HL-60/S4 treated with phorbol 12-myristate 13-acetate at 8.2 ng/mL for 4 days and 3 days (cell line): Measurements from ENCODE around the gene FNTB.

Source experiments
- in situ Hi-C: fragments of 300-500 bp; cut with MboI; formaldehyde crosslinking; loops from 2 replicates; pipeline ENCODE4 v1.15.0; 2022; ENCODE audit warnings: low sequenced_read_pairs

The FNTB gene

GRCh38 chr14:64986648-64987437 is at the start of gene FNTB:
FNTB (plus strand) TSS chr14:64986895; CDS start chr14:64986954, 59 bp downstream.
- in situ Hi-C loops: no loop called here

- in situ Hi-C loops: no loop called here
Observed at GRCh38 chr14:64937171-64937820, 49.4 kb upstream of the FNTB start.

- in situ Hi-C loops: no loop called here
Observed at GRCh38 chr14:64937821-64938193, 48.9 kb upstream of the FNTB start.

- in situ Hi-C loops: no loop called here
Observed at GRCh38 chr14:64938972-64939816, 47.5 kb upstream of the FNTB start.

- in situ Hi-C loops: no loop called here
Observed at GRCh38 chr14:64939817-64940190, 46.9 kb upstream of the FNTB start.

GRCh38 chr14:64940336-64940910 is 46.3 kb upstream of the FNTB start:
- in situ Hi-C loops: no loop called here

- in situ Hi-C loops: no loop called here
Observed at GRCh38 chr14:64942531-64943111, 44.1 kb upstream of the FNTB start, which contains the start of gene GPX2. GPX2 (minus strand) TSS chr14:64942745; CDS start chr14:64942726, 19 bp downstream.

- in situ Hi-C loops: no loop called here
Observed at GRCh38 chr14:64943556-64943955, 43.1 kb upstream of the FNTB start.

- in situ Hi-C loops: no loop called here
Observed at GRCh38 chr14:64944041-64944440, 42.7 kb upstream of the FNTB start.

GRCh38 chr14:64944861-64945260 is 41.8 kb upstream of the FNTB start:
- in situ Hi-C loops: no loop called here

- in situ Hi-C loops: no loop called here
Observed at GRCh38 chr14:64945431-64946178, 41.1 kb upstream of the FNTB start.

GRCh38 chr14:64946310-64947045 is 40.2 kb upstream of the FNTB start:
- in situ Hi-C loops: no loop called here

GRCh38 chr14:64947710-64948611 is 38.7 kb upstream of the FNTB start:
- in situ Hi-C loops: no loop called here

GRCh38 chr14:64948612-64949210 is 38.0 kb upstream of the FNTB start:
- in situ Hi-C loops: no loop called here

- in situ Hi-C loops: no loop called here
Observed at GRCh38 chr14:64950889-64951288, 35.8 kb upstream of the FNTB start.

GRCh38 chr14:64951291-64951690 is 35.4 kb upstream of the FNTB start:
- in situ Hi-C loops: no loop called here

GRCh38 chr14:64951724-64952123 is 35.0 kb upstream of the FNTB start:
- in situ Hi-C loops: no loop called here
